Measurements from ENCODE around the gene ACSL1.
"Not testable (repeated sequence)": the region's sequence is repeated elsewhere in the genome, so short reads cannot be mapped to it uniquely, and the experiment has no call there.

DNA sequence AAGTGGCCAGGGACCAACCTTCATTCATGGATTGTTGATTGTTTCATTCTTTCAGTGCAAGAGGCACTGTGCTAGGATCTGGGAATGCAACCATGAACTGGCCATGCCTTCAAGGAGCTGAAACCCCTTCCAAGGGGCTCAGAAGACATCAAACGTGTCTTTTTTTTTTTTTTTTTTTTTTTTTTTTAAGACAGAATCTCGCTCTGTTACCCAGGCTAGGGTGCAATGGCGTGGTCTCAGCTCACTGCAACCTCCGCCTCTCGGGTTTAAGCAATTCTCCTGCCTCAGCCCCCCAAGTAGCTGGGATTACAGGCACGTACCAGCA, 13.3 kb upstream of the ACSL1 start:
- TF ChIP-seq, protein P1, sequence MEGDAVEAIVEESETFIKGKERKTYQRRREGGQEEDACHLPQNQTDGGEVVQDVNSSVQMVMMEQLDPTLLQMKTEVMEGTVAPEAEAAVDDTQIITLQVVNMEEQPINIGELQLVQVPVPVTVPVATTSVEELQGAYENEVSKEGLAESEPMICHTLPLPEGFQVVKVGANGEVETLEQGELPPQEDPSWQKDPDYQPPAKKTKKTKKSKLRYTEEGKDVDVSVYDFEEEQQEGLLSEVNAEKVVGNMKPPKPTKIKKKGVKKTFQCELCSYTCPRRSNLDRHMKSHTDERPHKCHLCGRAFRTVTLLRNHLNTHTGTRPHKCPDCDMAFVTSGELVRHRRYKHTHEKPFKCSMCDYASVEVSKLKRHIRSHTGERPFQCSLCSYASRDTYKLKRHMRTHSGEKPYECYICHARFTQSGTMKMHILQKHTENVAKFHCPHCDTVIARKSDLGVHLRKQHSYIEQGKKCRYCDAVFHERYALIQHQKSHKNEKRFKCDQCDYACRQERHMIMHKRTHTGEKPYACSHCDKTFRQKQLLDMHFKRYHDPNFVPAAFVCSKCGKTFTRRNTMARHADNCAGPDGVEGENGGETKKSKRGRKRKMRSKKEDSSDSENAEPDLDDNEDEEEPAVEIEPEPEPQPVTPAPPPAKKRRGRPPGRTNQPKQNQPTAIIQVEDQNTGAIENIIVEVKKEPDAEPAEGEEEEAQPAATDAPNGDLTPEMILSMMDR (IDR thresholded peaks at IDR 0.05; ENCODE audit: poor library complexity), result not testable (repeated sequence)
- not testable (repeated sequence) for TF ChIP-seq EZH2 (IDR thresholded peaks at IDR 0.05; ENCODE audit: borderline replicate concordance)

All from hepatocyte (in vitro differentiated cells).